ENCODE measurements around the gene IRF2BP2.

DNA sequence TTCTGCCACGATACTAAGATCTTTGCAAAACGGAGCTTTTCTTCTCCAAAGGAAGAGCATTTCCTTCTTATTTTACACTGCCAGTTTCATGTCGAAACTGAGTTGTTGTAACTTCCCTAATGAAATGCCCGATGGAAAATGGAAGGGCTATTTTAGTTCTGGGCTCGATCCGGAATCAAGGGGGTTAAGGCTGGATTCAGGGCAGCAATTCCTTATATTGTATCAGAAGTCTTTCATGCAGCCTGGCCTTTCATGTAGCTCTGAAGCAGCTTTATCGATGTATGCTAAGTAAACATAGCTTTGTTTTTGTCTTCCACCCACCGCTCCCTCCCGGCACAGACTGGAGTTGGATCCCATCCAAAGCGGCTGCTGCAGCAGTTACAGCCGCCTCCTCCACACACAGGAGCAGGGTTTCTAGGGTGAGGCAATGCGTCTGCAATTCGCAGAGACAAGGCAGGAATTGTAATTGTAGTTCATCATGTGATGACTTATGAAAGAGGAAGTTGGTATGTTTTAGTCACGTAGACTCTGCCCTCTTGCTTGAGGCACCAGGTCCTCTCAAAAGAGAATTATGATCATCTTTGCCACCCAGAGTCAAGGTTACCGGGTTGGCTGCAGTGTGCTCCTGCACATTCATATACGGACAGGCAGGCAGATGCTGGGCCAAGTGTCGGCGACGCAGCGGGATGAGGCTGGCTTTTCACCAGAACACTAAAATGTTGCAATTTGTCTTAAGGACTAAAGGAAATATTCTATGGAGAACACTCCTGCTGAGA lies 2.6 kb upstream of the IRF2BP2 start:
- TF ChIP-seq, protein P1, sequence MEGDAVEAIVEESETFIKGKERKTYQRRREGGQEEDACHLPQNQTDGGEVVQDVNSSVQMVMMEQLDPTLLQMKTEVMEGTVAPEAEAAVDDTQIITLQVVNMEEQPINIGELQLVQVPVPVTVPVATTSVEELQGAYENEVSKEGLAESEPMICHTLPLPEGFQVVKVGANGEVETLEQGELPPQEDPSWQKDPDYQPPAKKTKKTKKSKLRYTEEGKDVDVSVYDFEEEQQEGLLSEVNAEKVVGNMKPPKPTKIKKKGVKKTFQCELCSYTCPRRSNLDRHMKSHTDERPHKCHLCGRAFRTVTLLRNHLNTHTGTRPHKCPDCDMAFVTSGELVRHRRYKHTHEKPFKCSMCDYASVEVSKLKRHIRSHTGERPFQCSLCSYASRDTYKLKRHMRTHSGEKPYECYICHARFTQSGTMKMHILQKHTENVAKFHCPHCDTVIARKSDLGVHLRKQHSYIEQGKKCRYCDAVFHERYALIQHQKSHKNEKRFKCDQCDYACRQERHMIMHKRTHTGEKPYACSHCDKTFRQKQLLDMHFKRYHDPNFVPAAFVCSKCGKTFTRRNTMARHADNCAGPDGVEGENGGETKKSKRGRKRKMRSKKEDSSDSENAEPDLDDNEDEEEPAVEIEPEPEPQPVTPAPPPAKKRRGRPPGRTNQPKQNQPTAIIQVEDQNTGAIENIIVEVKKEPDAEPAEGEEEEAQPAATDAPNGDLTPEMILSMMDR (IDR thresholded peaks at IDR 0.05; ENCODE audit: insufficient read depth, low read depth, low read length): no peak
- no peak for TF ChIP-seq EZH2 (IDR thresholded peaks at IDR 0.05; ENCODE audit: insufficient read depth, low read length)
